K562 (cell line): ENCODE data around the gene CELSR1.

Source experiments
- BCL6 ChIP-seq: fragments of 250-450 bp; sonication (Bioruptor Pico); IDR thresholded peaks from 2 replicates; pipeline ENCODE4 v1.4.0; 2020
- KLF13 ChIP-seq: fragments of 450-650 bp; IDR thresholded peaks from 2 replicates; pipeline ENCODE4 v1.6.1; 2016; ENCODE audit warnings: missing genetic modification characterization, low read depth, mild to moderate bottlenecking, missing compliant biosample characterization, moderate library complexity, borderline replicate concordance
- SMAD4 ChIP-seq: fragments of 250-450 bp; sonication (Bioruptor Pico); conservative IDR thresholded peaks from 2 replicates; pipeline ENCODE4 v1.8.0; 2021; ENCODE audit warnings: inconsistent platforms, mild to moderate bottlenecking, moderate library complexity
- SP1 ChIP-seq: sonication (generic); formaldehyde crosslinking; IDR thresholded peaks from 2 replicates; pipeline ENCODE4 v1.8.1; 2022; ENCODE audit warnings: mild to moderate bottlenecking, missing genetic modification reagents
- SRSF7 ChIP-seq: fragments of 200-400 bp; formaldehyde crosslinking; optimal IDR thresholded peaks from 2 replicates; pipeline ENCODE3; 2017; ENCODE audit warnings: mild to moderate bottlenecking, low read depth, low read length
- ZNF23 ChIP-seq: fragments of 250-450 bp; sonication (Bioruptor Pico); IDR thresholded peaks from 2 replicates; pipeline ENCODE4 v1.4.0; 2020; ENCODE audit warnings: mild to moderate bottlenecking
- ZNF239 ChIP-seq: fragments of 250-450 bp; sonication (Bioruptor Pico); IDR thresholded peaks from 2 replicates; pipeline ENCODE4 v1.4.0; 2020; ENCODE audit warnings: mild to moderate bottlenecking

DNA sequence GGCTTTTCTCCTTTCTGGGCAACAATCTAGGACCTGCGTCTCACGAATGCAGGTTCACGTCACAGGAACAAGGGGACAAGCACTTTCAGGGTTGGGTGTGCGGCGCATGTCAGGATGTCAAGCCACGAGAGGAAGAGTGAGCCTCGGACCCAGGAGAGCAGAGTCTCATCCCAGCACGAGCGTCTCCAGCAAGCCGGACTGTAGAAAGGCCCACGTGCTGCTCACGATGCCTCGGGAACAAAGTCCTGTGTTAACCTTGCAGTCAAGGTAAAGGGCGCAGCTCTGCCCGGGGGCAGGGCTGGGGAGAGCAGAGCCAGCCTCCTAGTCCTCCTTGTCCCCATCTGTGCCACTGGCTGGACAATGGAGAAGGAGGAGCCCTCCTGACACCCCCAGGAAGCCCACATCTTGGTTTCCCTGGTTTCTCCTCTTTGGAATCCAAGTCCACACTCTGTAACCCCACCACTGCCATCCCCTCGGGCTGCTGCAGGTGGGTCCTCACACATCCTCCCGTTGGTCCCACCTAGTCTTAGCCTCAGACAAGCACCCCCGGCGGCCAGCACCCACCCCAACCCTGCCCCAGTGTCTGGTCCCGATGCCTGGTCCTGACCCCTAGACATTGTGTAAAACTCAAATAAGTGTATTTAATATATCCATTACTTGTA lies 63.4 kb downstream of the CELSR1 start:
- TF ChIP-seq SMAD4 (CRISPR knock-in tag), result no peak
- TF ChIP-seq SRSF7, result no peak
- TF ChIP-seq ZNF23 (CRISPR knock-in tag), result no peak
- TF ChIP-seq BCL6 (CRISPR knock-in tag), result no peak
- TF ChIP-seq KLF13, result no peak
- TF ChIP-seq ZNF239 (CRISPR knock-in tag), result no peak
- TF ChIP-seq SP1 (CRISPR knock-in tag), result no peak
